A549 (cell line): ENCODE data around the gene BBLN. TPM values are rescaled to one million over a fixed set of nuclear protein-coding genes. Genes with fewer than 3 reads are reported as not detected.

Experiments used
- ATAC-seq, 2 experiments: fragments of 200-7000 bp in 1 of 2; fragments of >200 bp in 1 of 2; cut with Nextera tagmentation in 1 of 2; cut with Tn5 transposase in 1 of 2; 3 replicates each; pipeline versions ENCODE4 v1.8.0 to v1.9.1; 2018 to 2020; ENCODE audit warnings: mild to moderate bottlenecking in 1 of 2, moderate library complexity in 1 of 2
- CTCF ChIA-PET: fragments of 300-600 bp; sonication (Branson Sonifier 250); formaldehyde crosslinking; extraction: SDS; loops from one replicate; lab custom pipeline; 2021; ENCODE audit warnings: antibody characterized with exemption, inconsistent platforms; lab: Yijun Ruan, JAX
- POLR2A ChIA-PET: fragments of 350-600 bp; formaldehyde crosslinking; extraction: SDS; loops from one replicate; lab custom pipeline; 2021; ENCODE audit warnings: antibody characterized with exemption, inconsistent platforms; lab: Yijun Ruan, JAX
- DNase-seq, 2 experiments: peaks; one replicate each; pipeline versions ENCODE4 v3.0.0 to v3.0.0-alpha.2; 2011 to 2016; ENCODE audit warnings: low read depth in 1 of 2, low spot score in 1 of 2
- FAIRE-seq: peaks from 2 replicates; lab custom pipeline; 2011; peaks lifted over from hg19 to GRCh38; lab: Jason Lieb, UNC
- H3K27ac ChIP-seq, 2 experiments: fragments of >200 bp; sonication (Bioruptor Twin); formaldehyde crosslinking; 3 replicates each; pipeline ENCODE4 v1.5.1; 2016 to 2017
- H3K4me1 ChIP-seq: fragments of >200 bp; sonication (Bioruptor Twin); formaldehyde crosslinking; 3 replicates; pipeline ENCODE4 v1.6.1; 2016
- H3K4me2 ChIP-seq: fragments of >200 bp; sonication (Bioruptor Twin); formaldehyde crosslinking; 3 replicates; pipeline ENCODE4 v1.6.1; 2016
- H3K4me3 ChIP-seq: fragments of >200 bp; sonication (Bioruptor Twin); formaldehyde crosslinking; 3 replicates; pipeline ENCODE4 v1.5.1; 2016
- H3K9me3 ChIP-seq: fragments of >200 bp; sonication (Bioruptor Twin); formaldehyde crosslinking; 3 replicates; pipeline ENCODE4 v1.6.1; 2016
- ATOH8 ChIP-seq: fragments of 250-450 bp; sonication (Bioruptor Pico); IDR thresholded peaks from 2 replicates; pipeline ENCODE4 v1.5.0; 2020; ENCODE audit warnings: low read depth, mild to moderate bottlenecking, moderate library complexity
- BHLHE40 ChIP-seq: IDR thresholded peaks from 2 replicates; pipeline ENCODE4 v1.6.1; 2012; ENCODE audit warnings: low read depth, low read length, inconsistent platforms
- CHD2 ChIP-seq: fragments of 150-350 bp; IDR thresholded peaks from 2 replicates; pipeline ENCODE4 v1.6.1; 2014; ENCODE audit warnings: low read length; ENCODE audit not compliant: partially characterized antibody
- E2F6 ChIP-seq: IDR thresholded peaks from 2 replicates; pipeline ENCODE4 v1.6.1; 2012; ENCODE audit warnings: low read depth, borderline replicate concordance
- EHMT2 ChIP-seq: fragments of 200-600 bp; sonication (generic); IDR thresholded peaks from 2 replicates; pipeline ENCODE4 v1.6.1; 2016; ENCODE audit warnings: antibody characterized with exemption, low read depth, mild to moderate bottlenecking, moderate library complexity
- ELK1 ChIP-seq: fragments of 150-350 bp; IDR thresholded peaks from 2 replicates; pipeline ENCODE4 v1.6.1; 2014; ENCODE audit warnings: low read depth, mild to moderate bottlenecking, low read length
- HES2 ChIP-seq: fragments of >200 bp; sonication (Bioruptor Twin); formaldehyde crosslinking; IDR thresholded peaks from 2 replicates; pipeline ENCODE4 v1.6.1; 2016
- HOXA7 ChIP-seq: fragments of 250-450 bp; sonication (Bioruptor Pico); IDR thresholded peaks from 2 replicates; pipeline ENCODE4 v1.5.0; 2020; ENCODE audit warnings: mild to moderate bottlenecking, moderate library complexity
- HOXB13 ChIP-seq: fragments of 250-450 bp; sonication (Bioruptor Pico); IDR thresholded peaks from 2 replicates; pipeline ENCODE4 v1.5.0; 2020; ENCODE audit warnings: low read depth, mild to moderate bottlenecking, moderate library complexity
- JUNB ChIP-seq: fragments of >200 bp; sonication (Bioruptor Twin); formaldehyde crosslinking; IDR thresholded peaks from 2 replicates; pipeline ENCODE4 v1.6.1; 2016
- KDM5A ChIP-seq: fragments of 200-600 bp; sonication (generic); IDR thresholded peaks from 2 replicates; pipeline ENCODE4 v1.6.1; 2016; ENCODE audit warnings: antibody characterized with exemption, mild to moderate bottlenecking
- MAFK ChIP-seq: fragments of 450-650 bp; IDR thresholded peaks from 2 replicates; pipeline ENCODE4 v1.6.1; 2014; ENCODE audit not compliant: partially characterized antibody
- NPAS2 ChIP-seq: fragments of 250-450 bp; sonication (Bioruptor Pico); IDR thresholded peaks from 2 replicates; pipeline ENCODE4 v1.8.0; 2022; ENCODE audit warnings: mild to moderate bottlenecking, moderate library complexity, borderline replicate concordance
- PHF8 ChIP-seq: fragments of 200-600 bp; sonication (generic); IDR thresholded peaks from 2 replicates; pipeline ENCODE4 v1.6.1; 2016; ENCODE audit warnings: low read depth, mild to moderate bottlenecking, antibody characterized with exemption, moderate library complexity, borderline replicate concordance
- POLR2A ChIP-seq: IDR thresholded peaks from 2 replicates; pipeline ENCODE4 v1.6.1; 2012; ENCODE audit warnings: mild to moderate bottlenecking, low read length
- RFX5 ChIP-seq: fragments of 450-650 bp; IDR thresholded peaks from 2 replicates; pipeline ENCODE4 v1.7.1; 2014; ENCODE audit warnings: antibody characterized with exemption, mild to moderate bottlenecking, moderate library complexity
- SMC3 ChIP-seq: fragments of >200 bp; sonication (Bioruptor Twin); formaldehyde crosslinking; IDR thresholded peaks from 3 replicates; pipeline ENCODE4 v1.6.1; 2018; ENCODE audit warnings: inconsistent platforms
- SREBF2 ChIP-seq: fragments of 450-650 bp; IDR thresholded peaks from 2 replicates; pipeline ENCODE4 v1.6.1; 2014; ENCODE audit warnings: mild to moderate bottlenecking, moderate library complexity
- TP53 ChIP-seq: fragments of 250-450 bp; sonication (Bioruptor Pico); IDR thresholded peaks from 2 replicates; pipeline ENCODE4 v1.5.0; 2021; ENCODE audit warnings: mild to moderate bottlenecking, moderate library complexity
- ZSCAN20 ChIP-seq: fragments of 250-450 bp; sonication (Bioruptor Pico); IDR thresholded peaks from 2 replicates; pipeline ENCODE4 v1.8.0; 2022; ENCODE audit warnings: mild to moderate bottlenecking, moderate library complexity
- WGBS: methylation state at CpG from one replicate; pipeline ENCODE4 v1.1.6; 2017; ENCODE audit errors: missing lambda C conversion rate; 5-methylcytosine and 5-hydroxymethylcytosine counted together
- polyA plus RNA-seq, 4 experiments: library from polyadenylated mRNA; depleted of rRNA in 3 of 4; stranded (reverse); fragments of >200 nt; fragmentation: RNase III in 1 of 4; extraction: RNeasy Plus Mini Kit Qiagen cat#74134 plus additional on column Dnase treatment in 1 of 4; gene quantifications; 2 replicates in 3 of 4; 3 replicates in 1 of 4; pipeline ENCODE4 v1.2.3, GENCODE V29; 2011 to 2017

BBLN gene
- polyA plus RNA-seq, 2 of the 4 experiments (the other 2 are of a cell fraction), result 23.8 to 28.1 TPM

- TF ChIP-seq HOXA7 (no peak), RFX5 (no peak), BHLHE40 (no peak), ATOH8 (CRISPR knock-in tag) (no peak), HOXB13 (CRISPR knock-in tag) (no peak), KDM5A (no peak), ZSCAN20 (CRISPR knock-in tag) (no peak), SREBF2 (no peak)
- Histone ChIP-seq H3K4me2 (no peak overlapping the region), H3K9me3 (no peaks in the 10 kb centered on the region), H3K4me1 (peaks cover 8% of the 10 kb centered on the region), H3K27ac (no peak overlapping the region), H3K4me3 (no peak overlapping the region)
- no peak for ATAC-seq
- WGBS, result 92% methylated on average over 11 of the region's 11 CpGs
- ChIA-PET CTCF (interaction anchor here (0.6 to 3.0 kb wide), 8 partner anchors 14 to 127 kb away, joined by 3 to 12 read pairs (median 3); partner anchors contain the start of gene DNM1), POLR2A (interaction anchor here (0.9 to 1.2 kb wide), 2 partner anchors 26 to 27 kb away, joined by 4 read pairs; partner anchors contain the start of gene BBLN)
- no peak for DNase-seq
- FAIRE-seq, result no peak
Observed at GRCh38 chr9:128185979-128186965, 26.2 kb downstream of the BBLN start.

- ATAC-seq (no peak), FAIRE-seq (no peak), DNase-seq (no peak)
- Histone ChIP-seq H3K27ac (no peak overlapping the region), H3K9me3 (no peaks in the 10 kb centered on the region), H3K4me2 (no peak overlapping the region), H3K4me1 (peaks cover 11% of the 10 kb centered on the region), H3K4me3 (no peak overlapping the region)
- POLR2A ChIA-PET, result interaction anchor here (1.2 kb wide), 1 partner anchor 27 kb away, joined by 4 read pairs; the partner anchor contains the start of gene BBLN
- CTCF ChIA-PET, result interaction anchor here (1.0 to 2.7 kb wide), 3 partner anchors 17 to 74 kb away, joined by 3 to 12 read pairs (median 3); partner anchors contain the start of gene DNM1
- 100% methylated on average over 2 of the region's 2 CpGs for WGBS
- TF ChIP-seq E2F6 (no peak), SREBF2 (no peak), NPAS2 (CRISPR knock-in tag) (no peak), JUNB (no peak), SMC3 (no peak), ELK1 (no peak), PHF8 (no peak), POLR2A (no peak), TP53 (no peak), BHLHE40 (no peak), CHD2 (no peak), HES2 (no peak)
- TF ChIP-seq, all 56 proteins: peak for 0
Observed at GRCh38 chr9:128187361-128187760, 27.3 kb downstream of the BBLN start.

GRCh38 chr9:128188209-128188608, 28.1 kb downstream of the BBLN start:
- H3K27ac ChIP-seq, result no peak overlapping the region
- FAIRE-seq (no peak), DNase-seq (no peak), ATAC-seq (no peak)
- 88% methylated on average over 1 of the region's 1 CpG for WGBS
- no peak overlapping the region for H3K4me3 ChIP-seq
- H3K4me1 ChIP-seq, result peaks cover 14% of the 10 kb centered on the region
- CTCF ChIA-PET, result interaction anchor here (1.0 to 2.7 kb wide), 2 partner anchors 16 to 153 kb away, joined by 3 to 12 read pairs; partner anchors contain the start of gene DNM1
- POLR2A ChIA-PET, result no interaction called here
- TF ChIP-seq EHMT2 (no peak), MAFK (peak; percentile 98)
- no peak overlapping the region for H3K4me2 ChIP-seq
- H3K9me3 ChIP-seq, result no peaks in the 10 kb centered on the region
